CD4-positive, CD25-positive, alpha-beta regulatory T cell (primary cell): ENCODE measurements around the gene TALDO1. TPM values are rescaled to one million over a fixed set of nuclear protein-coding genes. Genes with fewer than 3 reads are reported as not detected.

ENCODE experiments used
- ATAC-seq, 2 donors: fragments of 150-1000 bp; cut with Tn5 transposase; one replicate each; pipeline ENCODE4 v1.10.0; 2021; ENCODE audit warnings: low read depth in 2 of 2, moderate number of reproducible peaks in 2 of 2, moderate library complexity in 1 of 2
- DNase-seq, 3 donors: peaks; one replicate each; pipeline versions ENCODE4 v3.0.0 to v3.0.0-alpha.2; 2012 to 2022; ENCODE audit warnings: mixed read lengths in 1 of 3
- H3K27ac ChIP-seq: one replicate; pipeline ENCODE4 v1.7.0; 2013; ENCODE audit warnings: mild to moderate bottlenecking, low read length; ENCODE audit not compliant: insufficient read depth, poor library complexity, severe bottlenecking
- H3K27me3 ChIP-seq: one replicate; pipeline ENCODE4 v1.7.0; 2013; ENCODE audit warnings: low read length; ENCODE audit not compliant: control insufficient read depth, insufficient read depth
- H3K36me3 ChIP-seq: one replicate; pipeline ENCODE4 v1.7.0; 2013; ENCODE audit warnings: mild to moderate bottlenecking, low read length, moderate library complexity; ENCODE audit not compliant: control insufficient read depth, insufficient read depth
- H3K4me1 ChIP-seq: 2 replicates; pipeline ENCODE4 v1.7.0; 2013; ENCODE audit warnings: mild to moderate bottlenecking, low read length; ENCODE audit not compliant: insufficient read depth, control insufficient read depth, poor library complexity, severe bottlenecking
- H3K4me3 ChIP-seq: one replicate; pipeline ENCODE4 v1.7.0; 2013; ENCODE audit warnings: low read depth, mild to moderate bottlenecking, low read length, moderate library complexity
- H3K9me3 ChIP-seq, 2 experiments: 1 replicate in 1 of 2; 2 replicates in 1 of 2; pipeline ENCODE4 v1.7.0; 2013; ENCODE audit warnings: low read length in 2 of 2, mild to moderate bottlenecking in 1 of 2, moderate library complexity in 1 of 2; ENCODE audit not compliant: control insufficient read depth in 2 of 2
- H3K27ac Mint-ChIP-seq, 3 donors: one replicate each; pipeline ENCODE4 v1.8.0; 2020 to 2022; ENCODE audit warnings: mild to moderate bottlenecking in 3 of 3, mixed read lengths in 3 of 3, moderate library complexity in 2 of 3
- H3K27me3 Mint-ChIP-seq: one replicate; pipeline ENCODE4 v1.8.0; 2022; ENCODE audit warnings: mild to moderate bottlenecking, mixed read lengths
- H3K36me3 Mint-ChIP-seq: one replicate; pipeline ENCODE4 v1.8.0; 2020; ENCODE audit warnings: mixed read lengths
- H3K4me1 Mint-ChIP-seq, 4 donors: one replicate each; pipeline ENCODE4 v1.8.0; 2020 to 2022; ENCODE audit warnings: mixed read lengths in 4 of 4, mild to moderate bottlenecking in 1 of 4
- H3K4me3 Mint-ChIP-seq, 4 donors: one replicate each; pipeline ENCODE4 v1.8.0; 2020 to 2022; ENCODE audit warnings: mild to moderate bottlenecking in 4 of 4, mixed read lengths in 4 of 4, moderate library complexity in 3 of 4
- H3K9me3 Mint-ChIP-seq, 7 donors: one replicate each; pipeline ENCODE4 v1.8.0; 2020 to 2022; ENCODE audit warnings: mixed read lengths in 7 of 7, mild to moderate bottlenecking in 3 of 7, moderate library complexity in 2 of 7
- polyA plus RNA-seq, 4 donors: library from polyadenylated mRNA; unstranded; fragments of 300-500 nt; fragmentation: Illumina TruSeq; gene quantifications; one replicate each; pipeline ENCODE4 v1.2.3, GENCODE V29; 2021
- total RNA-seq: library from RNA; stranded (reverse); gene quantifications from one replicate; pipeline ENCODE4 v1.2.3, GENCODE V29; 2022

The TALDO1 gene
- total and polyA plus RNA-seq, 5 donors from 2014 or later: 68.3 to 274 (median 228) TPM

DNA sequence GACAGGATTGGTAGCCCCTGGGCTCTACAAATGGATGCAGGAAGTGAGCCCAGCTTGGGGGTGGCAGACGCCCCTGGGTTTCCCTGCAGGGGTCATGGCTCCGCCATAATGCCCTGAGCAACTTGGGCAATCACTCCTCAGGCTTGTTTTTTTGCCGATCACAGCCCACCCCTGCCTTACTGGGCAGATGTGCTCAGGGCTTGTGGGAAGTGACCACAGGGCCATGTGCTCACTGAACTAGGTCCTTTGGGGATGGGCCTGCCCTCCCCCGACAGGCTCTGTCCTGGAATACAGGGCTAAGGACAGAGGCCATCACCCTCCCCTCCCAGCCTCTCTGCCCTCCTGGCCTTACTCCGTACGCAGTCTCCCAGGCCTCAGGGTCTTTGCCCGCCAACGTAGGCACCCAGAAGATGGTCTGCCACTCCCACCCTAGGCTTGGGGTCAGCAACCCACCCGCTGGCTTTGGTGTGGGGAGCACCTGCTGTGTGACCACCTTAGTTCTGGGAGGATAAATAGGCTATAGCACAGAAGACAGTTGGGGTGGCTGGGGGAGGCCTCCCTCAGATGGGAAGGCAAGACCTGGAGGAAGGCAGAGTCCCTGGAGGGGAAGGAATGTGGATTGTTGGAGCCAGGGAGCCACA is 66.3 kb downstream of the TALDO1 start:
- Histone ChIP-seq H3K4me3 (no peak overlapping the region), H3K36me3 (peaks cover 22% of the 10 kb centered on the region), H3K27ac (no peak overlapping the region), H3K9me3 (no peaks in the 10 kb centered on the region), H3K4me1 (peaks cover 30% of the 10 kb centered on the region), H3K27me3 (no peaks in the 10 kb centered on the region)
- ATAC-seq: no peak
- Mint-ChIP-seq H3K36me3 (peaks cover 5% of the 10 kb centered on the region), H3K27me3 (peaks cover 4% of the 10 kb centered on the region), H3K27ac (peak overlapping the region in 1 of 3 donors; percentile 46), H3K9me3 (no peaks in the 10 kb centered on the region), H3K4me1 (peaks cover 6 to 40% (median 12%) of the 10 kb centered on the region in 4 donors), H3K4me3 (peak overlapping the region in 1 of 4 donors; percentile 29)
- no peak for DNase-seq

Other genes starting within 250 kb of the TALDO1 start
- gene RNH1, start 240.2 kb upstream of the TALDO1 start, total RNA-seq: 112 TPM
- gene RNH1, start 240.2 kb upstream of the TALDO1 start, polyA plus RNA-seq: 100 to 1,000 TPM; 126 to 155 (median 133) TPM
- gene HRAS, start 211.9 kb upstream of the TALDO1 start, total RNA-seq: 35.0 TPM
- 10 to 100 TPM; 15.9 to 35.2 (median 21.1) TPM for gene HRAS, start 211.9 kb upstream of the TALDO1 start, polyA plus RNA-seq
- 5.8 TPM for gene LRRC56, start 209.9 kb upstream of the TALDO1 start, total RNA-seq
- 1 to 10 TPM in 2 of 4 donors, under 1 TPM in 2; 0.89 to 3.1 (median 1.8) TPM for gene LRRC56, start 209.9 kb upstream of the TALDO1 start, polyA plus RNA-seq
- gene LMNTD2, start 186.7 kb upstream of the TALDO1 start, total RNA-seq: 5.1 TPM
- gene LMNTD2, start 186.7 kb upstream of the TALDO1 start, polyA plus RNA-seq: 1 to 10 TPM in 2 of 4 donors, under 1 TPM in 2; 0.79 to 1.4 (median 1.0) TPM
- gene RASSF7, start 186.5 kb upstream of the TALDO1 start, total RNA-seq: 27.2 TPM
- gene RASSF7, start 186.5 kb upstream of the TALDO1 start, polyA plus RNA-seq: 10 to 100 TPM; 23.9 to 34.2 (median 31.8) TPM
- gene PHRF1, start 171.0 kb upstream of the TALDO1 start, total RNA-seq: 43.8 TPM
- gene PHRF1, start 171.0 kb upstream of the TALDO1 start, polyA plus RNA-seq: 1 to 10 TPM; 3.8 to 6.0 (median 5.0) TPM
- 120 TPM for gene IRF7, start 131.5 kb upstream of the TALDO1 start, total RNA-seq
- 10 to 100 TPM; 27.2 to 38.9 (median 28.6) TPM for gene IRF7, start 131.5 kb upstream of the TALDO1 start, polyA plus RNA-seq
- gene CDHR5, start 122.5 kb upstream of the TALDO1 start, total RNA-seq: not detected
- not detected for gene CDHR5, start 122.5 kb upstream of the TALDO1 start, polyA plus RNA-seq
- not detected for gene SCT, start 120.3 kb upstream of the TALDO1 start, total RNA-seq
- not detected for gene SCT, start 120.3 kb upstream of the TALDO1 start, polyA plus RNA-seq
- not detected for gene DRD4, start 110.2 kb upstream of the TALDO1 start, total RNA-seq
- gene DRD4, start 110.2 kb upstream of the TALDO1 start, polyA plus RNA-seq: not detected
- gene DEAF1, start 52.2 kb upstream of the TALDO1 start, total RNA-seq: 84.1 TPM
- gene DEAF1, start 52.2 kb upstream of the TALDO1 start, polyA plus RNA-seq: 10 to 100 TPM; 33.5 to 46.5 (median 37.4) TPM
- gene TMEM80, start 51.6 kb upstream of the TALDO1 start, total RNA-seq: 26.3 TPM
- 10 to 100 TPM; 24.5 to 35.0 (median 27.0) TPM for gene TMEM80, start 51.6 kb upstream of the TALDO1 start, polyA plus RNA-seq
- 11.2 TPM for gene EPS8L2, start 41.2 kb upstream of the TALDO1 start, total RNA-seq
- 10 to 100 TPM; 17.4 to 19.4 (median 18.3) TPM for gene EPS8L2, start 41.2 kb upstream of the TALDO1 start, polyA plus RNA-seq
- gene GATD1, start 30.0 kb downstream of the TALDO1 start, total RNA-seq: 42.1 TPM
- gene GATD1, start 30.0 kb downstream of the TALDO1 start, polyA plus RNA-seq: 1 to 10 TPM; 3.6 to 5.5 (median 4.8) TPM
- not detected for gene CEND1, start 42.6 kb downstream of the TALDO1 start, total RNA-seq
- gene CEND1, start 42.6 kb downstream of the TALDO1 start, polyA plus RNA-seq: under 1 TPM in 3 of 4 donors, not detected in 1; 0.47 to 0.67 (median 0.49) TPM
- 20.3 TPM for gene SLC25A22, start 50.8 kb downstream of the TALDO1 start, total RNA-seq
- 1 to 10 TPM; 5.3 to 6.6 (median 6.4) TPM for gene SLC25A22, start 50.8 kb downstream of the TALDO1 start, polyA plus RNA-seq
- 31.7 TPM for gene PIDD1, start 57.8 kb downstream of the TALDO1 start, total RNA-seq
- gene PIDD1, start 57.8 kb downstream of the TALDO1 start, polyA plus RNA-seq: 1 to 10 TPM; 1.8 to 6.7 (median 4.3) TPM
- 2,852 TPM for gene RPLP2, start 62.5 kb downstream of the TALDO1 start, total RNA-seq
- gene RPLP2, start 62.5 kb downstream of the TALDO1 start, polyA plus RNA-seq: 1,000 to 10,000 TPM; 2,313 to 3,705 (median 3,130) TPM
- gene PNPLA2, start 71.5 kb downstream of the TALDO1 start, total RNA-seq: 195 TPM
- gene PNPLA2, start 71.5 kb downstream of the TALDO1 start, polyA plus RNA-seq: 10 to 100 TPM; 23.9 to 28.0 (median 24.6) TPM
- gene CRACR2B, start 80.5 kb downstream of the TALDO1 start, total RNA-seq: 1.2 TPM
- under 1 TPM in 3 of 4 donors, not detected in 1; 0.11 to 0.24 (median 0.18) TPM for gene CRACR2B, start 80.5 kb downstream of the TALDO1 start, polyA plus RNA-seq
- 20.7 TPM for gene CD151, start 85.5 kb downstream of the TALDO1 start, total RNA-seq
- 10 to 100 TPM in 2 of 4 donors, 1 to 10 TPM in 2; 5.5 to 15.9 (median 8.8) TPM for gene CD151, start 85.5 kb downstream of the TALDO1 start, polyA plus RNA-seq
- 43.1 TPM for gene POLR2L, start 95.1 kb downstream of the TALDO1 start, total RNA-seq
- gene POLR2L, start 95.1 kb downstream of the TALDO1 start, polyA plus RNA-seq: 100 to 1,000 TPM in 1 of 4 donors, 10 to 100 TPM in 3; 62.7 to 101 (median 75.3) TPM
- 2.2 TPM for gene TSPAN4, start 95.4 kb downstream of the TALDO1 start, total RNA-seq
- gene TSPAN4, start 95.4 kb downstream of the TALDO1 start, polyA plus RNA-seq: 1 to 10 TPM; 1.2 to 1.7 (median 1.4) TPM
- 28.7 TPM for gene CHID1, start 163.3 kb downstream of the TALDO1 start, total RNA-seq
- gene CHID1, start 163.3 kb downstream of the TALDO1 start, polyA plus RNA-seq: 10 to 100 TPM; 40.2 to 50.6 (median 47.7) TPM
- gene AP2A2, start 178.4 kb downstream of the TALDO1 start, total RNA-seq: 85.9 TPM
- 10 to 100 TPM in 1 of 4 donors, 1 to 10 TPM in 3; 6.2 to 10.2 (median 7.0) TPM for gene AP2A2, start 178.4 kb downstream of the TALDO1 start, polyA plus RNA-seq